ENCODE results near the gene ITM2C.

The ITM2C gene

GRCh38 chr2:230864605-230865306 lies at the start of gene ITM2C (continued):
- no peak for TF ChIP-seq PRDM4 (tag by site-specific recombination; IDR thresholded peaks at IDR 0.05)
- no peak for TF ChIP-seq ZBTB21 (tag by site-specific recombination; IDR thresholded peaks at IDR 0.05)
- TF ChIP-seq ZNF138 (tag by site-specific recombination; IDR thresholded peaks at IDR 0.05; ENCODE audit: borderline replicate concordance) = no peak
- TF ChIP-seq ZNF561 (tag by site-specific recombination; IDR thresholded peaks at IDR 0.05; ENCODE audit: borderline replicate concordance) = peak; percentile 25; the same call in 1 of the 2 replicates
- TF ChIP-seq ZNF16 (tag by site-specific recombination; IDR thresholded peaks at IDR 0.05; ENCODE audit: low read depth) = no peak
- no peak for TF ChIP-seq ZNF404 (tag by site-specific recombination; IDR thresholded peaks at IDR 0.05)
- TF ChIP-seq ZNF654 (tag by site-specific recombination; IDR thresholded peaks at IDR 0.05; ENCODE audit: low read depth) = no peak
- no peak for TF ChIP-seq ZNF112 (tag by site-specific recombination; IDR thresholded peaks at IDR 0.05)
- TF ChIP-seq ZNF629 (tag by site-specific recombination; IDR thresholded peaks at IDR 0.05) = no peak
- TF ChIP-seq ZNF514 (tag by site-specific recombination; IDR thresholded peaks at IDR 0.05) = no peak
- TF ChIP-seq ZNF341 (tag by site-specific recombination; IDR thresholded peaks at IDR 0.05; ENCODE audit: low read depth) = no peak
- TF ChIP-seq ZFP3 (tag by site-specific recombination; IDR thresholded peaks at IDR 0.05; ENCODE audit: low read depth) = no peak
- TF ChIP-seq ZBTB11 (tag by site-specific recombination; conservative IDR thresholded peaks at IDR 0.05; ENCODE audit: low read depth) = peak; percentile 73
- TF ChIP-seq ZSCAN30 (tag by site-specific recombination; IDR thresholded peaks at IDR 0.05) = no peak
- TF ChIP-seq KLF17 (tag by site-specific recombination; IDR thresholded peaks at IDR 0.05) = peak; percentile 67
- no peak for TF ChIP-seq ZNF362 (tag by site-specific recombination; IDR thresholded peaks at IDR 0.05)
- no peak for TF ChIP-seq SCRT2 (tag by site-specific recombination; IDR thresholded peaks at IDR 0.05)
- TF ChIP-seq AEBP2 (tag by site-specific recombination; IDR thresholded peaks at IDR 0.05; ENCODE audit: borderline replicate concordance) = no peak
- peak; percentile 54 for TF ChIP-seq ZNF398 (tag by site-specific recombination; IDR thresholded peaks at IDR 0.05)
- TF ChIP-seq ZNF350 (tag by site-specific recombination; IDR thresholded peaks at IDR 0.05) = no peak
- no peak for TF ChIP-seq ZNF394 (tag by site-specific recombination; IDR thresholded peaks at IDR 0.05; ENCODE audit: borderline replicate concordance)
- peak; percentile 41; the same call in 1 of the 2 replicates for TF ChIP-seq WT1 (tag by site-specific recombination; IDR thresholded peaks at IDR 0.05)
- no peak for TF ChIP-seq ZBTB6 (tag by site-specific recombination; IDR thresholded peaks at IDR 0.05)
- TF ChIP-seq KLF8 (tag by site-specific recombination; IDR thresholded peaks at IDR 0.05) = 0 out of 2 replicates have a peak, but pooled peaks have one; percentile 36
- TF ChIP-seq ZNF610 (tag by site-specific recombination; IDR thresholded peaks at IDR 0.05; ENCODE audit: borderline replicate concordance) = peak; percentile 98
- TF ChIP-seq ZNF548 (tag by site-specific recombination; IDR thresholded peaks at IDR 0.05) = no peak
- 0 out of 2 replicates have a peak, but pooled peaks have one; percentile 46 for TF ChIP-seq ZNF423 (tag by site-specific recombination; IDR thresholded peaks at IDR 0.05)

Measured in HEK293 (cell line).